ENCODE data around the gene PCNX4. TPM values are rescaled to one million over a fixed set of nuclear protein-coding genes. Genes with fewer than 3 reads are reported as not detected.

PCNX4 gene
- total RNA-seq, 1 donor from 2014 or later: 80.6 TPM

DNA sequence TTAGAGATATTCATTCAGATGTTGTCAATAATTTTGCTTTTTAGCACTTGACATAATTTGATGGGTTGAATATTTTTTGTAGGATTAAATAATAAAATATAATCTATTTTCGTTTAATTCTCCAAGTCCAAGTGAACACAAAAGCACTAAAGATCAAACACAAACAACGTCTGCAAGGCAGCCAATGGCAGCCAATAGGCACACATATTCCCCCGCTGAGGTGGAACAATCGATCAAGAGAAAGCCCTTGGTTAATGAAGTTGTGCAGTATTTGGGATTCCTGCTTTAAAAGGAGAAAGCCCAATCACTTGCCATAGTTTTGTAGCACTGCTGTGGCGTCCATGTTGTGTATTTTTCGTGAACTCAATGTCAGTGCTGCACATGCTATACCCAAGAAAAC, 72.0 kb downstream of the PCNX4 start:
- peaks cover 11% of the 10 kb centered on the region for H3K4me1 Mint-ChIP-seq (ENCODE audit: low read depth, unreplicated experiment)
- H3K9me3 Mint-ChIP-seq (ENCODE audit: unreplicated experiment): peaks cover 8% of the 10 kb centered on the region
- no peak for DNase-seq
- H3K27ac Mint-ChIP-seq (ENCODE audit: unreplicated experiment): no peak overlapping the region
- peak overlapping the region; percentile 93 for H3K4me3 Mint-ChIP-seq (ENCODE audit: unreplicated experiment)
- H3K27me3 Mint-ChIP-seq (ENCODE audit: unreplicated experiment): peaks cover 9% of the 10 kb centered on the region
- H3K36me3 Mint-ChIP-seq (ENCODE audit: unreplicated experiment): no peaks in the 10 kb centered on the region
- TF ChIP-seq, protein P1, sequence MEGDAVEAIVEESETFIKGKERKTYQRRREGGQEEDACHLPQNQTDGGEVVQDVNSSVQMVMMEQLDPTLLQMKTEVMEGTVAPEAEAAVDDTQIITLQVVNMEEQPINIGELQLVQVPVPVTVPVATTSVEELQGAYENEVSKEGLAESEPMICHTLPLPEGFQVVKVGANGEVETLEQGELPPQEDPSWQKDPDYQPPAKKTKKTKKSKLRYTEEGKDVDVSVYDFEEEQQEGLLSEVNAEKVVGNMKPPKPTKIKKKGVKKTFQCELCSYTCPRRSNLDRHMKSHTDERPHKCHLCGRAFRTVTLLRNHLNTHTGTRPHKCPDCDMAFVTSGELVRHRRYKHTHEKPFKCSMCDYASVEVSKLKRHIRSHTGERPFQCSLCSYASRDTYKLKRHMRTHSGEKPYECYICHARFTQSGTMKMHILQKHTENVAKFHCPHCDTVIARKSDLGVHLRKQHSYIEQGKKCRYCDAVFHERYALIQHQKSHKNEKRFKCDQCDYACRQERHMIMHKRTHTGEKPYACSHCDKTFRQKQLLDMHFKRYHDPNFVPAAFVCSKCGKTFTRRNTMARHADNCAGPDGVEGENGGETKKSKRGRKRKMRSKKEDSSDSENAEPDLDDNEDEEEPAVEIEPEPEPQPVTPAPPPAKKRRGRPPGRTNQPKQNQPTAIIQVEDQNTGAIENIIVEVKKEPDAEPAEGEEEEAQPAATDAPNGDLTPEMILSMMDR (IDR thresholded peaks at IDR 0.05; ENCODE audit: partially characterized antibody, unreplicated experiment): no peak

DNA sequence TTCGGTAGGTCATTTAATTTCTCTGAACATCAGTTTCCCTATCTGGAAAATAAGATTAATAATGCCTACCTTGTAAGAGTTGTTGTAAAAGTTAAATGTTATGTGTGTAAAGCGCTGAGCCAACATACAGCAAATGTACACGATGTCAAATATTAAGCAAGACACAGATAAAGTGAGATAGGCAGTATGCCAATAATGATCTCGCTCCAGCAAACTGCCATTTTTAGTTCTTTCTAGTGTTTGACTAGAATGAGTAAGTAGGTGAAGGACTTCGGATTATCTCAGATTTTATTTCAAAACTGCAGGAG, 72.6 kb downstream of the PCNX4 start:
- TF ChIP-seq, protein P1 (IDR thresholded peaks at IDR 0.05; ENCODE audit: partially characterized antibody, unreplicated experiment): no peak
- peak overlapping the region; percentile 99 for H3K27ac Mint-ChIP-seq (ENCODE audit: unreplicated experiment)
- peaks cover 8% of the 10 kb centered on the region for H3K9me3 Mint-ChIP-seq (ENCODE audit: unreplicated experiment)
- H3K36me3 Mint-ChIP-seq (ENCODE audit: unreplicated experiment): no peaks in the 10 kb centered on the region
- H3K4me3 Mint-ChIP-seq (ENCODE audit: unreplicated experiment): peak overlapping the region; percentile 93
- peaks cover 9% of the 10 kb centered on the region for H3K27me3 Mint-ChIP-seq (ENCODE audit: unreplicated experiment)
- H3K4me1 Mint-ChIP-seq (ENCODE audit: low read depth, unreplicated experiment): peaks cover 11% of the 10 kb centered on the region
- no peak for DNase-seq

DNA sequence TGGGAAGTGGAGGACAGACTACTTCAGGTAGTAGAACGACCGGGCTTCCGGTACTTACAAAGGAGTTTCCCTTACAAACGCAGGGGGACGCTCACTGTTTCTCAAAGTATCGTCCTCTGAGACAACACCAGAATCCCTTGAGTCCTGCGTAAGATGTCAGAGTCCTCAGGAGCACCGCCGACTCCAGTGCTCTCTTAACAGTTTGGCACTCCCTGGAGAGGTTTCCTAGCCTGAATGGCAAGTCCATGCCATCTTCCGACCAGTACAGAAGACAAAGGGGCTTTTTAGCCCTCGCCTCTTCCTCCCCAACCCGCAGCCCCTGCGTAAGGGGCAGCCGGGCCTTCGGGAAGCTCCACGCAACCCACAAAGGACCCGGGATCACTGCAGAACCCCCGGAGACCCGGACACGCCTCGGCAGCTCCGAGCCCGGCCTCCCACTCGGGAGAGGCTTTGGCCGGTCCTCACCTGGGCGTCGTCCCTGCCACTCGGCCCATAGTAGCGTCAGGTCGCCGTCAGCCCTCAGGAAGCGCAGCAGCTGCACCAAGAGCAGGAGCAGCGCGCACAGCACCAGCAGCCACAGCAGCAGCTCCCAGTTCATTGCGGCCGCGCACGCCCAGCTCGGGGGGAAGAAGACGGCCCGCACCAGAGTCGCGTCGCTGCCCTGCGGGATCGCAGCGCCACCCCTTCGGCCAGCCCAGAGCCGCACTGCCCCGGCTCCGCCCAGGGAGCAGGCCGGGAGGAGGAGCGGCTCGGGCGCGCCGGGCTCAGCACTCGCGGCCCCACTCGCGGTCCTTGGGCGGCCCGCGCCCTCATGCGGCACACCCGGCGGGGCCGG, 73.2 kb downstream of the PCNX4 start, which contains the start of gene DHRS7:
TSS of gene DHRS7 (minus strand) at position 687 of the 835 bp plus-strand sequence. CDS start at position 598, 89 bp downstream.
- peak; percentile 91 for DNase-seq
- peaks cover 9% of the 10 kb centered on the region for H3K27me3 Mint-ChIP-seq (ENCODE audit: unreplicated experiment)
- peak within 1 kb of the TSS; percentile 99 for H3K27ac Mint-ChIP-seq (ENCODE audit: unreplicated experiment)

DNA sequence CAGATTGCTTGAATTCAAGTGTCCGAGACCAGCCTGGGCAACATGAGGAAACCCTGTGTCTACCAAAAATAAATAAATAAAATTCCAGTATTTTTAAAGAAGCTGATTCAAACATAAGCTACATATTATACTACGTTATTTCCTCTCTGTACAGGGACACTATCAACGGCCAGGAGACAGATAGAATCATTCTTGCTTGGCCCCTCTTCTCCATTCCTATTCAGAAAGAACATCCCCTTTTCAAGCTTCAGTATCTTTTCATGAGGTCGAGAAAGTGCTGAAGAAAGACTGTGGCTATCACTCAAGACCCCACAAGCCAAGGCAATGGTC, 73.8 kb downstream of the PCNX4 start:
- peaks cover 8% of the 10 kb centered on the region for H3K9me3 Mint-ChIP-seq (ENCODE audit: unreplicated experiment)
- no peak for DNase-seq
- H3K4me3 Mint-ChIP-seq (ENCODE audit: unreplicated experiment): peak overlapping the region; percentile 90
- H3K27ac Mint-ChIP-seq (ENCODE audit: unreplicated experiment): peak overlapping the region; percentile 90
- H3K27me3 Mint-ChIP-seq (ENCODE audit: unreplicated experiment): peaks cover 9% of the 10 kb centered on the region
- no peaks in the 10 kb centered on the region for H3K36me3 Mint-ChIP-seq (ENCODE audit: unreplicated experiment)
- TF ChIP-seq, protein P1 (IDR thresholded peaks at IDR 0.05; ENCODE audit: partially characterized antibody, unreplicated experiment): no peak
- H3K4me1 Mint-ChIP-seq (ENCODE audit: low read depth, unreplicated experiment): peaks cover 11% of the 10 kb centered on the region

More for the DNA sequence above, 73.2 kb downstream of the PCNX4 start, which contains the start of gene DHRS7:
- peaks cover 11% of the 10 kb centered on the region for H3K4me1 Mint-ChIP-seq (ENCODE audit: low read depth, unreplicated experiment)
- peak within 1 kb of the TSS; percentile 93 for H3K4me3 Mint-ChIP-seq (ENCODE audit: unreplicated experiment)
- TF ChIP-seq, protein P1 (IDR thresholded peaks at IDR 0.05; ENCODE audit: partially characterized antibody, unreplicated experiment): no peak
- no peaks in the 10 kb centered on the region for H3K36me3 Mint-ChIP-seq (ENCODE audit: unreplicated experiment)
- H3K9me3 Mint-ChIP-seq (ENCODE audit: unreplicated experiment): peaks cover 8% of the 10 kb centered on the region

DNA sequence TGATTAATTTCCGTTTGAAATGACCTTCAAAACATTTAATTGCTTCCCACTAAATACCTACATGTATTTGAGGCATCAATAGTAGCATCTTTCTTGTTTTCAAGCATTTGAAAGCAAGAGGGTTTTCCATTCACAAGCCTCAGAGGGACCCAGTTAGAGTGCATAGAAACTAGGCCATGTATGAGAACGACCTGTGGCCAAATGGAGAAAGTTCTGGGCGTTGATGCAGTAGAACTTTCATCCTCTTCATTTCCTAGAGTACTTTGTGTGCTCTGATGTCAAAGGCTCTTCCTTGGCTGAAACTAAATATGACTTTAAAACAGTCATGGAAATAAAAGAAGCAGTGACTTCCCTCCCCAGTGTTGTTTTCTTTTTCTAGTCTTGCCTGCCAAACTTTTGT, 74.4 kb downstream of the PCNX4 start:
- peak overlapping the region; percentile 90 for H3K27ac Mint-ChIP-seq (ENCODE audit: unreplicated experiment)
- H3K27me3 Mint-ChIP-seq (ENCODE audit: unreplicated experiment): peaks cover 9% of the 10 kb centered on the region
- no peaks in the 10 kb centered on the region for H3K36me3 Mint-ChIP-seq (ENCODE audit: unreplicated experiment)
- peaks cover 8% of the 10 kb centered on the region for H3K9me3 Mint-ChIP-seq (ENCODE audit: unreplicated experiment)
- TF ChIP-seq, protein P1 (IDR thresholded peaks at IDR 0.05; ENCODE audit: partially characterized antibody, unreplicated experiment): no peak
- peak overlapping the region; percentile 90 for H3K4me3 Mint-ChIP-seq (ENCODE audit: unreplicated experiment)
- DNase-seq: no peak
- H3K4me1 Mint-ChIP-seq (ENCODE audit: low read depth, unreplicated experiment): peaks cover 11% of the 10 kb centered on the region

All from glutamatergic neuron (in vitro differentiated cells).